Measurements from ENCODE around the gene TSEN2. TPM values are rescaled to one million over a fixed set of nuclear protein-coding genes. Genes with fewer than 3 reads are reported as not detected.

The TSEN2 gene
- total RNA-seq, 4 donors from 2014 or later, result 16.1 to 26.7 (median 21.4) TPM

GRCh38 chr3:12489368-12489767 lies 5.1 kb downstream of the TSEN2 start:
- Histone ChIP-seq H3K36me3 (peaks cover 0 to 51% of the 10 kb centered on the region in 2 donors), H3K4me1 (peaks cover 6 to 21% (median 7%) of the 10 kb centered on the region in 3 donors), H3K4me3 (no peak overlapping the region), H3K27me3 (no peaks in the 10 kb centered on the region), H3K27ac (no peak overlapping the region), H3K9me3 (no peaks in the 10 kb centered on the region)
- WGBS, 2 donors (ENCODE audit: low coverage in 1 of 2), result 33 to 50% methylated on average over 1 of the region's 1 CpG
- TF ChIP-seq POLR2AphosphoS5 (IDR thresholded peaks at IDR 0.05) (no peak), EP300 (IDR thresholded peaks at IDR 0.05) (no peak), CTCF (IDR thresholded peaks at IDR 0.05) (no peak), POLR2A (IDR thresholded peaks at IDR 0.05) (no peak)
- ATAC-seq, result no peak

- no peak for TF ChIP-seq EP300 (IDR thresholded peaks at IDR 0.05)
- TF ChIP-seq POLR2AphosphoS5 (IDR thresholded peaks at IDR 0.05), result no peak
- TF ChIP-seq CTCF (IDR thresholded peaks at IDR 0.05), result no peak
- TF ChIP-seq POLR2A (IDR thresholded peaks at IDR 0.05), result no peak
- H3K36me3 ChIP-seq, result peaks cover 0 to 56% of the 10 kb centered on the region in 2 donors
- no peaks in the 10 kb centered on the region for H3K9me3 ChIP-seq
- peaks cover 6 to 18% (median 7%) of the 10 kb centered on the region in 3 donors for H3K4me1 ChIP-seq
- 59 to 64% methylated on average over 2 to 4 of the region's 4 CpGs for WGBS, 2 donors (ENCODE audit: low coverage in 1 of 2)
- H3K27ac ChIP-seq, result no peak overlapping the region
- no peak overlapping the region for H3K4me3 ChIP-seq
- H3K27me3 ChIP-seq, result no peaks in the 10 kb centered on the region
- ATAC-seq, result no peak
Measured at GRCh38 chr3:12489832-12490231, 5.6 kb downstream of the TSEN2 start.

- Histone ChIP-seq H3K4me3 (no peak overlapping the region), H3K36me3 (peaks cover 0 to 61% of the 10 kb centered on the region in 2 donors), H3K9me3 (no peaks in the 10 kb centered on the region), H3K4me1 (peaks cover under 1 to 10% (median under 1%) of the 10 kb centered on the region in 3 donors), H3K27ac (no peak overlapping the region), H3K27me3 (no peaks in the 10 kb centered on the region)
- no peak for TF ChIP-seq POLR2A (IDR thresholded peaks at IDR 0.05)
- TF ChIP-seq EP300 (IDR thresholded peaks at IDR 0.05), result no peak
- no peak for TF ChIP-seq CTCF (IDR thresholded peaks at IDR 0.05)
- TF ChIP-seq POLR2AphosphoS5 (IDR thresholded peaks at IDR 0.05), result no peak
- ATAC-seq, result no peak
- 90 to 100% methylated on average over 2 to 3 of the region's 3 CpGs for WGBS, 2 donors (ENCODE audit: low coverage in 1 of 2)
Measured at GRCh38 chr3:12490547-12490946, 6.3 kb downstream of the TSEN2 start.

GRCh38 chr3:12495749-12496452 lies 11.6 kb downstream of the TSEN2 start:
- ATAC-seq, result no peak
- WGBS, 2 donors (ENCODE audit: low coverage in 1 of 2), result 81 to 83% methylated on average over 6 to 8 of the region's 8 CpGs
- Histone ChIP-seq H3K36me3 (peaks cover 0 to 96% of the 10 kb centered on the region in 2 donors), H3K27ac (no peak overlapping the region), H3K9me3 (no peaks in the 10 kb centered on the region), H3K4me3 (no peak overlapping the region), H3K27me3 (no peaks in the 10 kb centered on the region), H3K4me1 (no peaks in the 10 kb centered on the region)
- TF ChIP-seq CTCF (IDR thresholded peaks at IDR 0.05) (no peak), EP300 (IDR thresholded peaks at IDR 0.05) (no peak)

- WGBS, 2 donors (ENCODE audit: low coverage in 1 of 2), result 82 to 100% methylated on average over 1 of the region's 1 CpG
Measured at GRCh38 chr3:12496453-12496761, 12.1 kb downstream of the TSEN2 start.

More at GRCh38 chr3:12496453-12496761, 12.1 kb downstream of the TSEN2 start:
- Histone ChIP-seq H3K36me3 (peaks cover 0 to 97% of the 10 kb centered on the region in 2 donors), H3K9me3 (no peaks in the 10 kb centered on the region), H3K27ac (no peak overlapping the region), H3K4me3 (no peak overlapping the region), H3K27me3 (no peaks in the 10 kb centered on the region), H3K4me1 (no peaks in the 10 kb centered on the region)
- ATAC-seq, result no peak
- no peak for TF ChIP-seq EP300 (IDR thresholded peaks at IDR 0.05)
- TF ChIP-seq POLR2A (IDR thresholded peaks at IDR 0.05), result no peak
- no peak for TF ChIP-seq CTCF (IDR thresholded peaks at IDR 0.05)
- no peak for TF ChIP-seq POLR2AphosphoS5 (IDR thresholded peaks at IDR 0.05)
